ENCODE data around the gene CELF5. TPM values are rescaled to one million over a fixed set of nuclear protein-coding genes. Genes with fewer than 3 reads are reported as not detected.

The CELF5 gene
- total and polyA plus RNA-seq, 2 experiments from 2014 or later, result 5.6 to 10.6 TPM

DNA sequence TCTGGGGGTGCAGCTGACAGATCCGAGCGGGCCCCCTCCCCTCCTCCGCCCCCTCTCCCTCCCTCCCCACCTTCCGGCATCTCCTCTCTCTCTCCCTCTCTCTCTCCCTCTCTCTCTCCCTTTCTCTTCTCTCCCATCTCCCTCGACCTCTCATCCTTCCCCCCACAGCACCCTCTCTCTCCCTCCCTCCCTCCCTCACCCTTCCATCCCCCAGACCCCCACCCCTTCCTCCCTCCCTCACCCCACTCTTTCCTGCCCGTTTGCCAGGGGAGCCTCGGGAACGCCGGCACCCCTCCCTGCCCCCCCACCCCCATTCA, 666 bp downstream of the CELF5 start (continued):
- TF ChIP-seq CREB1 (CRISPR knock-in tag; IDR thresholded peaks at IDR 0.05; ENCODE audit: low read depth) (no peak), STAT1 (IDR thresholded peaks at IDR 0.05; ENCODE audit: unreplicated experiment) (no peak), ZNF114 (CRISPR knock-in tag; IDR thresholded peaks at IDR 0.05) (no peak), CTCF (conservative IDR thresholded peaks at IDR 0.05; ENCODE audit: low read depth in 2 of 2) (no peak), ZNF331 (CRISPR knock-in tag; IDR thresholded peaks at IDR 0.05; ENCODE audit: low read depth) (no peak), EZH2phosphoT487 (IDR thresholded peaks at IDR 0.05; ENCODE audit: unreplicated experiment) (no peak), REST (IDR thresholded peaks at IDR 0.05; ENCODE audit: unreplicated experiment) (no peak), JUNB (IDR thresholded peaks at IDR 0.05; ENCODE audit: unreplicated experiment) (no peak), EZH2 (IDR thresholded peaks at IDR 0.05; ENCODE audit: low read depth, unreplicated experiment) (no peak)

DNA sequence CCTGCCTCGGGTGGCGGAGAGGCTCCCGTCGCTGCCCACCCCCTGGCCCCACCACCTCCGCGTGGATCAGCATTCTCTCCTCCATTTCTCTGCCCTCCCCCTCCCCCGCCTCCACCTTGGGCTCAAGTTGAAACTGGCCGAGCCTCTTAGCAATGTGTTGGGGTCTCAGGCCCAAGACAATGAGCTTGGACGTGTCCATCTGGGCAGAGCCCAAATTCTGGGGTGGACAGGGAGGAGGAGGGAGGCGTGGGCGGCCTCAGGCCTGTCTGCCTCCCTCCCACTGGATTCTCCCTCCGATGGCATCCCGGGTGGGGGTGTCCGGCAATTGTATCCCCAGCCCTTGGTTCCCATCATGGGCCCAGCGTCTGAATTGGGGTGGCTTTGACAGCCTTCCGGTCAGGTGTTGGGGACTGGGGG, 1.2 kb downstream of the CELF5 start:
- Histone ChIP-seq H3K9me2 (ENCODE audit: insufficient read depth) (no peaks in the 10 kb centered on the region), H3K27me3 (ENCODE audit: insufficient read depth) (no peaks in the 10 kb centered on the region), H3K27ac (ENCODE audit: low read depth) (no peak overlapping the region), H2AFZ (no peak overlapping the region), H3K36me3 (ENCODE audit: insufficient read depth) (no peaks in the 10 kb centered on the region), H3K4me3 (peak overlapping the region; percentile 63), H3K4me2 (peak overlapping the region; percentile 77), H3K79me2 (replicated peaks; ENCODE audit: insufficient read depth) (no peaks in the 10 kb centered on the region), H4K20me1 (replicated peaks; ENCODE audit: insufficient read depth) (peaks cover 3% of the 10 kb centered on the region), H3F3A (replicated peaks; ENCODE audit: low read depth) (0 out of 2 replicates have a peak, but pooled peaks cover 2% of the 10 kb centered on the region), H3K4me1 (ENCODE audit: insufficient read depth) (peaks cover 11% of the 10 kb centered on the region)
- no peaks in the 10 kb centered on the region for H3K9me3 Mint-ChIP-seq
- DNase-seq (ENCODE audit: low spot score) (peak; percentile 48), ATAC-seq (0 out of 3 replicates have a peak, but pooled peaks have one; percentile 4)
- peaks cover 26% of the 10 kb centered on the region for H3K4me1 Mint-ChIP-seq
- H3K36me3 Mint-ChIP-seq (ENCODE audit: low read depth), result no peaks in the 10 kb centered on the region
- H3K27me3 Mint-ChIP-seq (ENCODE audit: insufficient read depth, low read depth, poor library complexity), result peaks cover 18% of the 10 kb centered on the region
- peak overlapping the region; percentile 71 for H3K4me3 Mint-ChIP-seq
- H3K27ac Mint-ChIP-seq, result no peak overlapping the region
- TF ChIP-seq EZH2 (IDR thresholded peaks at IDR 0.05; ENCODE audit: low read depth, unreplicated experiment) (no peak), CREB1 (CRISPR knock-in tag; IDR thresholded peaks at IDR 0.05; ENCODE audit: low read depth) (no peak), JUNB (IDR thresholded peaks at IDR 0.05; ENCODE audit: unreplicated experiment) (no peak), NANOG (IDR thresholded peaks at IDR 0.05; ENCODE audit: borderline replicate concordance) (no peak), STAT1 (IDR thresholded peaks at IDR 0.05; ENCODE audit: unreplicated experiment) (no peak)
- TF ChIP-seq, protein P1, sequence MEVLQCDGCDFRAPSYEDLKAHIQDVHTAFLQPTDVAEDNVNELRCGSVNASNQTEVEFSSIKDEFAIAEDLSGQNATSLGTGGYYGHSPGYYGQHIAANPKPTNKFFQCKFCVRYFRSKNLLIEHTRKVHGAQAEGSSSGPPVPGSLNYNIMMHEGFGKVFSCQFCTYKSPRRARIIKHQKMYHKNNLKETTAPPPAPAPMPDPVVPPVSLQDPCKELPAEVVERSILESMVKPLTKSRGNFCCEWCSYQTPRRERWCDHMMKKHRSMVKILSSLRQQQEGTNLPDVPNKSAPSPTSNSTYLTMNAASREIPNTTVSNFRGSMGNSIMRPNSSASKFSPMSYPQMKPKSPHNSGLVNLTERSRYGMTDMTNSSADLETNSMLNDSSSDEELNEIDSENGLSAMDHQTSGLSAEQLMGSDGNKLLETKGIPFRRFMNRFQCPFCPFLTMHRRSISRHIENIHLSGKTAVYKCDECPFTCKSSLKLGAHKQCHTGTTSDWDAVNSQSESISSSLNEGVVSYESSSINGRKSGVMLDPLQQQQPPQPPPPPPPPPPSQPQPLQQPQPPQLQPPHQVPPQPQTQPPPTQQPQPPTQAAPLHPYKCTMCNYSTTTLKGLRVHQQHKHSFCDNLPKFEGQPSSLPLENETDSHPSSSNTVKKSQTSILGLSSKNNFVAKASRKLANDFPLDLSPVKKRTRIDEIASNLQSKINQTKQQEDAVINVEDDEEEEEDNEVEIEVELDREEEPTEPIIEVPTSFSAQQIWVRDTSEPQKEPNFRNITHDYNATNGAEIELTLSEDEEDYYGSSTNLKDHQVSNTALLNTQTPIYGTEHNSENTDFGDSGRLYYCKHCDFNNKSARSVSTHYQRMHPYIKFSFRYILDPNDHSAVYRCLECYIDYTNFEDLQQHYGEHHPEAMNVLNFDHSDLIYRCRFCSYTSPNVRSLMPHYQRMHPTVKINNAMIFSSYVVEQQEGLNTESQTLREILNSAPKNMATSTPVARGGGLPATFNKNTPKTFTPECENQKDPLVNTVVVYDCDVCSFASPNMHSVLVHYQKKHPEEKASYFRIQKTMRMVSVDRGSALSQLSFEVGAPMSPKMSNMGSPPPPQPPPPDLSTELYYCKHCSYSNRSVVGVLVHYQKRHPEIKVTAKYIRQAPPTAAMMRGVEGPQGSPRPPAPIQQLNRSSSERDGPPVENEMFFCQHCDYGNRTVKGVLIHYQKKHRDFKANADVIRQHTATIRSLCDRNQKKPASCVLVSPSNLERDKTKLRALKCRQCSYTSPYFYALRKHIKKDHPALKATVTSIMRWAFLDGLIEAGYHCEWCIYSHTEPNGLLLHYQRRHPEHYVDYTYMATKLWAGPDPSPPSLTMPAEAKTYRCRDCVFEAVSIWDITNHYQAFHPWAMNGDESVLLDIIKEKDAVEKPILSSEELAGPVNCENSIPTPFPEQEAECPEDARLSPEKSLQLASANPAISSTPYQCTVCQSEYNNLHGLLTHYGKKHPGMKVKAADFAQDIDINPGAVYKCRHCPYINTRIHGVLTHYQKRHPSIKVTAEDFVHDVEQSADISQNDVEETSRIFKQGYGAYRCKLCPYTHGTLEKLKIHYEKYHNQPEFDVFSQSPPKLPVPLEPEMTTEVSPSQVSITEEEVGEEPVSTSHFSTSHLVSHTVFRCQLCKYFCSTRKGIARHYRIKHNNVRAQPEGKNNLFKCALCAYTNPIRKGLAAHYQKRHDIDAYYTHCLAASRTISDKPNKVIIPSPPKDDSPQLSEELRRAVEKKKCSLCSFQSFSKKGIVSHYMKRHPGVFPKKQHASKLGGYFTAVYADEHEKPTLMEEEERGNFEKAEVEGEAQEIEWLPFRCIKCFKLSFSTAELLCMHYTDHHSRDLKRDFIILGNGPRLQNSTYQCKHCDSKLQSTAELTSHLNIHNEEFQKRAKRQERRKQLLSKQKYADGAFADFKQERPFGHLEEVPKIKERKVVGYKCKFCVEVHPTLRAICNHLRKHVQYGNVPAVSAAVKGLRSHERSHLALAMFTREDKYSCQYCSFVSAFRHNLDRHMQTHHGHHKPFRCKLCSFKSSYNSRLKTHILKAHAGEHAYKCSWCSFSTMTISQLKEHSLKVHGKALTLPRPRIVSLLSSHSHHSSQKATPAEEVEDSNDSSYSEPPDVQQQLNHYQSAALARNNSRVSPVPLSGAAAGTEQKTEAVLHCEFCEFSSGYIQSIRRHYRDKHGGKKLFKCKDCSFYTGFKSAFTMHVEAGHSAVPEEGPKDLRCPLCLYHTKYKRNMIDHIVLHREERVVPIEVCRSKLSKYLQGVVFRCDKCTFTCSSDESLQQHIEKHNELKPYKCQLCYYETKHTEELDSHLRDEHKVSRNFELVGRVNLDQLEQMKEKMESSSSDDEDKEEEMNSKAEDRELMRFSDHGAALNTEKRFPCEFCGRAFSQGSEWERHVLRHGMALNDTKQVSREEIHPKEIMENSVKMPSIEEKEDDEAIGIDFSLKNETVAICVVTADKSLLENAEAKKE (CRISPR knock-in tag; IDR thresholded peaks at IDR 0.05), result no peak
- TF ChIP-seq, protein P2, sequence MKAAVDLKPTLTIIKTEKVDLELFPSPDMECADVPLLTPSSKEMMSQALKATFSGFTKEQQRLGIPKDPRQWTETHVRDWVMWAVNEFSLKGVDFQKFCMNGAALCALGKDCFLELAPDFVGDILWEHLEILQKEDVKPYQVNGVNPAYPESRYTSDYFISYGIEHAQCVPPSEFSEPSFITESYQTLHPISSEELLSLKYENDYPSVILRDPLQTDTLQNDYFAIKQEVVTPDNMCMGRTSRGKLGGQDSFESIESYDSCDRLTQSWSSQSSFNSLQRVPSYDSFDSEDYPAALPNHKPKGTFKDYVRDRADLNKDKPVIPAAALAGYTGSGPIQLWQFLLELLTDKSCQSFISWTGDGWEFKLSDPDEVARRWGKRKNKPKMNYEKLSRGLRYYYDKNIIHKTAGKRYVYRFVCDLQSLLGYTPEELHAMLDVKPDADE (IDR thresholded peaks at IDR 0.05), result no peak

All from GM23338 (cell line).